ENCODE measurements around the gene NDUFAB1. TPM values are rescaled to one million over a fixed set of nuclear protein-coding genes. Genes with fewer than 3 reads are reported as not detected.
"Not testable (repeated sequence)": the region's sequence is repeated elsewhere in the genome, so short reads cannot be mapped to it uniquely, and the experiment has no call there.

The NDUFAB1 gene
- total and polyA plus RNA-seq, 2 of the 13 experiments (the other 11 are each of a cell fraction or from before 2014, with no cell fraction given), result 221 to 601 TPM

DNA sequence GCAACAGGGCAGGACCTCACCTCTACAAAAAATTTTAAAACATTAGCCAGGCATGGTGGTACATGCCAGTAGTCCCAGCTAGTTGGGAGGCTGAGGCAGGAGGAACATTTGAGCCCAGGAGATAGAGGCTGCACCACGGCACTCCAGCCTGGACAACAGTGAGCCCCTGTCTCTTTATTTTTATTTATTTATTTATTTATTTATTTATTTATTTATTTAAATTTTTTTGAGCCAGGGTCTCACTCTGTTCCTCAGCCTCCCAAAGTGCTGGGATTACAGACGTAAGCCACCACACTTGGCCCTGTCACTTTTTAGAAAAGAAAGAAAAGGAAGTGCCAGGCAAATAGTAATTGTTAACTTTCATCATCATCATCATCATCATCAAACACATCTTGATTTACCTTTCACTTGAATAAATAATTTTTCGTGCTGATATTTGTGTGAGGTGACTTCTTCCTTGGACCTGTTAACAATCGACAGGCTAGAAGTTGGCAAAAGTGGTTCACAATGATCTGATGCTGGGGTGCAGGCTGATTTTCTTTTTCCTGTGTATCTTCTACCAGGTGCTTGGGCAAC is 38.4 kb upstream of the NDUFAB1 start:
- Histone ChIP-seq H4K20me1 (ENCODE audit: insufficient read depth, low read length) (no peaks in the 10 kb centered on the region), H3K27me3 (ENCODE audit: control insufficient read depth in 1 of 2, insufficient read depth in 2 of 2, low read length in 2 of 2) (no peaks in the 10 kb centered on the region), H2AFZ (ENCODE audit: low read length) (no peak overlapping the region), H3K36me3 (replicated peaks in 1 of 2; ENCODE audit: control insufficient read depth in 1 of 2, insufficient read depth in 2 of 2, low read length in 2 of 2) (peaks cover 25 to 54% of the 10 kb centered on the region in 2 experiments), H3K9ac (ENCODE audit: insufficient read depth, low read depth, low read length) (no peak overlapping the region), H3K4me1 (ENCODE audit: insufficient read depth, low read length) (peaks cover 10% of the 10 kb centered on the region), H3K9me3 (ENCODE audit: low read length) (no peaks in the 10 kb centered on the region), H3K4me2 (ENCODE audit: low read depth, low read length) (no peak overlapping the region), H3K4me3 (replicated peaks in 1 of 3; ENCODE audit: insufficient read depth in 1 of 3, low read depth in 2 of 3, low read length in 3 of 3) (no peak overlapping the region), H3K79me2 (ENCODE audit: insufficient read depth, low read length) (peaks cover 13% of the 10 kb centered on the region), H3K27ac (ENCODE audit: extremely low read length, insufficient read depth, low read length) (no peak overlapping the region)
- ATAC-seq (no peak), FAIRE-seq (no peak), DNase-seq (ENCODE audit: low spot score) (no peak)
- in situ Hi-C loops (cut with HindIII; ENCODE audit: extremely low pct_ligation_motif_present, low pct_unique_long_range_greater_than_20kb) (no loop called here), intact Hi-C loops (cut with micrococcal nuclease; ENCODE audit: unreplicated experiment) (no loop called here)
- TF ChIP-seq ZC3H13 (CRISPR knock-in tag; IDR thresholded peaks at IDR 0.05), result 0 out of 2 replicates have a peak, but pooled peaks have one; percentile 67
- no peak for TF ChIP-seq KLF6 (CRISPR knock-in tag; IDR thresholded peaks at IDR 0.05)
- peak; percentile 53 for TF ChIP-seq CREB1 (IDR thresholded peaks at IDR 0.05)
- no peak for TF ChIP-seq CREB1 (CRISPR knock-in tag; IDR thresholded peaks at IDR 0.05)
- BruUV-seq (replicated peaks), result no TSS peak
- 97% methylated on average over 4 of the region's 4 CpGs for WGBS (ENCODE audit: low lambda C conversion rate)
- CTCF ChIA-PET (ENCODE audit: low intra/inter-chr PET ratio, low total read pairs), result no interaction called here
- POLR2A ChIA-PET, result no interaction called here

DNA sequence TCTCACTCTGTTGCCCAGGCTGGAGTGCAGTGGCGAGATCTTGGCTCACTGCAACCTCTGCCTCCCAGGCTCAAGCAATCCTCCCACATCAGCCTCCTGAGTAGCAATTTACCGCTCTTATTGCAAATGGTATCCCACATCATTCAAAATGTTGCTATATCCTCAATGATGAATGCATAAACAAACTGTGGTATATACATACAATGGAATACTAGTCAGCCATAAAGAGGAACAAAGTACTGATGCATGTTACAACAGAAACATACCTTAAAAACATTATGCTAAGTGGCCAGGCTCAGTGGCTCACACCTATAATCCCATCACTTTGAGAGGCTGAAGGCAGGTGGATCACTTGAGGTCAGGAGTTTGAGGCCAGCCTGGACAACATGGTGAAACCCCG is 35.8 kb upstream of the NDUFAB1 start:
- DNase-seq (ENCODE audit: low spot score); H3K79me2 ChIP-seq (ENCODE audit: insufficient read depth, low read length); H3K4me3 ChIP-seq (replicated peaks in 1 of 3; ENCODE audit: insufficient read depth in 1 of 3, low read depth in 2 of 3, low read length in 3 of 3); CTCF ChIA-PET (ENCODE audit: low intra/inter-chr PET ratio, low total read pairs); H3K4me2 ChIP-seq (ENCODE audit: low read depth, low read length); H3K4me1 ChIP-seq (ENCODE audit: insufficient read depth, low read length); ATAC-seq; H2AFZ ChIP-seq (ENCODE audit: low read length); intact Hi-C loops (cut with micrococcal nuclease; ENCODE audit: unreplicated experiment); in situ Hi-C loops (cut with HindIII; ENCODE audit: extremely low pct_ligation_motif_present, low pct_unique_long_range_greater_than_20kb); H3K9me3 ChIP-seq (ENCODE audit: low read length); FAIRE-seq; H3K9ac ChIP-seq (ENCODE audit: insufficient read depth, low read depth, low read length); H4K20me1 ChIP-seq (ENCODE audit: insufficient read depth, low read length); H3K27ac ChIP-seq (ENCODE audit: extremely low read length, insufficient read depth, low read length); BruUV-seq (replicated peaks); H3K27me3 ChIP-seq (ENCODE audit: control insufficient read depth in 1 of 2, insufficient read depth in 2 of 2, low read length in 2 of 2): not testable (repeated sequence)
- POLR2A ChIA-PET, result interaction anchor here (1.8 kb wide), 1 partner anchor 10 kb away, joined by 6 read pairs; the partner anchor contains the start of genes DCTN5 and PALB2
- WGBS (ENCODE audit: low lambda C conversion rate), result over 99% methylated on average over 3 of the region's 3 CpGs
- peaks cover 25 to 72% of the 10 kb centered on the region in 2 experiments for H3K36me3 ChIP-seq (replicated peaks in 1 of 2; ENCODE audit: control insufficient read depth in 1 of 2, insufficient read depth in 2 of 2, low read length in 2 of 2)

All from HepG2 (cell line).